ENCODE data around the gene JCAD.
"Not testable (repeated sequence)": the region's sequence is repeated elsewhere in the genome, so short reads cannot be mapped to it uniquely, and the experiment has no call there.

The JCAD gene

GRCh38 chr10:29982997-29983648 lies 76.3 kb downstream of the JCAD start:
- DNase-seq (ENCODE audit: low read depth in 2 of 2), result no peak

GRCh38 chr10:29981510-29981909 lies 77.9 kb downstream of the JCAD start:
- no peak for DNase-seq (ENCODE audit: low read depth in 2 of 2)

- DNase-seq (ENCODE audit: low read depth in 2 of 2), result no peak
Measured at GRCh38 chr10:29980084-29980483, 79.3 kb downstream of the JCAD start.

GRCh38 chr10:29979421-29979779 lies 80.0 kb downstream of the JCAD start:
- not testable (repeated sequence) for DNase-seq (ENCODE audit: low read depth in 2 of 2)

GRCh38 chr10:29977171-29977570 lies 82.2 kb downstream of the JCAD start:
- DNase-seq (ENCODE audit: low read depth in 2 of 2), result no peak

GRCh38 chr10:29976134-29976533 lies 83.3 kb downstream of the JCAD start:
- no peak for DNase-seq (ENCODE audit: low read depth in 2 of 2)

- DNase-seq (ENCODE audit: low read depth in 2 of 2), result no peak
Measured at GRCh38 chr10:29974773-29975172, 84.6 kb downstream of the JCAD start.

GRCh38 chr10:29973921-29974320 lies 85.5 kb downstream of the JCAD start:
- no peak for DNase-seq (ENCODE audit: low read depth in 2 of 2)

GRCh38 chr10:29970576-29970975 lies 88.8 kb downstream of the JCAD start:
- DNase-seq (ENCODE audit: low read depth in 2 of 2), result no peak

GRCh38 chr10:29970012-29970396 lies 89.4 kb downstream of the JCAD start:
- no peak for DNase-seq (ENCODE audit: low read depth in 2 of 2)

- DNase-seq (ENCODE audit: low read depth in 2 of 2), result no peak
Measured at GRCh38 chr10:29969255-29970011, 90.0 kb downstream of the JCAD start.

GRCh38 chr10:29968585-29968984 lies 90.8 kb downstream of the JCAD start:
- no peak for DNase-seq (ENCODE audit: low read depth in 2 of 2)

- no peak for DNase-seq (ENCODE audit: low read depth in 2 of 2)
Measured at GRCh38 chr10:29966269-29966668, 93.1 kb downstream of the JCAD start.

All from stimulated activated CD4-positive, alpha-beta T cell treated with anti-CD3 and anti-CD28 coated beads, Interleukin-4, amount 100 ng/mL, for 48 hours (primary cell).